Pancreas (tissue), 10 donors: ENCODE measurements around the gene TDRD5. TPM values are rescaled to one million over a fixed set of nuclear protein-coding genes. Genes with fewer than 3 reads are reported as not detected.

Source experiments
- ATAC-seq, 4 donors: fragments of 200-7000 bp; cut with Tn5 transposase; one replicate each; pipeline versions ENCODE4 v1.8.0 to v1.9.1; 2020; ENCODE audit warnings: mild to moderate bottlenecking in 4 of 4, moderate library complexity in 4 of 4
- DNase-seq, 6 donors: peaks; one replicate each; pipeline ENCODE4 v3.0.0-alpha.2; 2020
- FAIRE-seq: peaks from 2 replicates; lab custom pipeline; 2012; peaks lifted over from hg19 to GRCh38; lab: Jason Lieb, UNC
- H3K27ac ChIP-seq, 4 donors: fragments of 200-600 bp; sonication (generic); 1 replicate in 3 of 4; 2 replicates in 1 of 4; pipeline versions ENCODE4 v1.5.0 to v1.8.0; 2020
- H3K27me3 ChIP-seq, 4 donors: fragments of 200-600 bp; one replicate each; pipeline ENCODE4 v1.8.0; 2021
- H3K36me3 ChIP-seq, 3 donors: fragments of 200-600 bp; sonication (generic) in 1 of 3; one replicate each; pipeline versions ENCODE4 v1.5.0 to v1.8.0; 2020 to 2021
- H3K4me1 ChIP-seq, 3 donors: fragments of 200-600 bp; one replicate each; pipeline ENCODE4 v1.8.0; 2021
- H3K4me3 ChIP-seq, 4 donors: fragments of 200-600 bp; sonication (generic) in 2 of 4; one replicate each; pipeline versions ENCODE4 v1.5.0 to v1.8.0; 2020 to 2021
- H3K9me3 ChIP-seq, 4 donors: fragments of 200-600 bp; one replicate each; pipeline ENCODE4 v1.8.0; 2021
- CTCF ChIP-seq, 4 donors: fragments of 200-600 bp; sonication (generic) in 3 of 4; IDR thresholded peaks; one replicate each; pipeline versions ENCODE4 v1.5.0 to v1.8.0; 2021; ENCODE audit warnings: antibody characterized with exemption in 4 of 4
- WGBS, 2 donors: extraction: QIAGEN DNeasy Blood & Tissue Kit; methylation state at CpG; one replicate each; pipeline ENCODE4 v1.1.7; 2013; 5-methylcytosine and 5-hydroxymethylcytosine counted together
- intact Hi-C, 3 donors: fragments of 100-400 bp; cut with DNase I; formaldehyde crosslinking; loops; one replicate each; pipeline versions ENCODE4 v1.11.1 to v1.14.2; 2022
- polyA plus RNA-seq, 2 donors: library from polyadenylated mRNA; stranded (reverse); fragments of 200-250 nt; gene quantifications; one replicate each; pipeline ENCODE4 v1.2.3, GENCODE V29; 2013
- total RNA-seq, 6 donors: library from RNA; stranded (reverse); fragmentation: NEBNext Ultra II Directional in 4 of 6; extraction: Animal tissue kit (Norgen Biotek cat#: 25700) in 4 of 6; gene quantifications; one replicate each; pipeline versions ENCODE4 v1.2.1 to v1.2.4, GENCODE V29; 2021 to 2023
- donor health status: healthy with polysubstance abuse.
- donor health status: DM: no; HTN: no; CAD: no; lungs with moderate emphysema.
- donor health status: DM: no; HTN: no; CAD: no.
- donor health status: control.
- donor health status: control.
- donor health status: Bipolar disorder and iron deficiency.
- donor health status: DM: yes; HTN: yes; CAD: no.
- donor health status: DM: no; HTN: no; CAD: no.
- donor health status: DM: no; HTN: no; CAD: no.
- donor health status: DM: yes; HTN: yes; CAD: no.

Gene TDRD5
- total and polyA plus RNA-seq, 8 donors = 0.06 to 1.5 (median 0.23) TPM; not detected in 1

GRCh38 chr1:179558078-179558477 lies 33.6 kb upstream of the TDRD5 start:
- no peak for TF ChIP-seq CTCF (IDR thresholded peaks at IDR 0.05)
- 75 to 80% methylated on average over 1 of the region's 1 CpG for WGBS, 2 donors
- DNase-seq (no peak), ATAC-seq (no peak), FAIRE-seq (no peak)
- no peak overlapping the region for H3K4me3 ChIP-seq
- intact Hi-C loops = no loop called here
- no peaks in the 10 kb centered on the region for H3K36me3 ChIP-seq
- no peaks in the 10 kb centered on the region for H3K27me3 ChIP-seq
- H3K9me3 ChIP-seq = no peaks in the 10 kb centered on the region
- H3K27ac ChIP-seq = no peak overlapping the region
- no peaks in the 10 kb centered on the region for H3K4me1 ChIP-seq

GRCh38 chr1:179575497-179576314 lies 15.9 kb upstream of the TDRD5 start, which contains the start of gene NPHS2:
NPHS2 (minus strand) TSS chr1:179575948; CDS start chr1:179575864, 84 bp downstream.
- ATAC-seq = peak in 1 of 4 donors; percentile 44
- Histone ChIP-seq H3K4me1 (no peaks in the 10 kb centered on the region), H3K27ac (no peak within 1 kb of the TSS), H3K4me3 (peak within 1 kb of the TSS in 1 of 4 donors; percentile 13), H3K9me3 (no peaks in the 10 kb centered on the region), H3K36me3 (no peaks in the 10 kb centered on the region), H3K27me3 (peaks cover 0 to 19% (median 0%) of the 10 kb centered on the region in 4 donors)
- FAIRE-seq = no peak
- intact Hi-C loops = no loop called here
- DNase-seq = peak in 1 of 6 donors; percentile 70
- TF ChIP-seq CTCF (IDR thresholded peaks at IDR 0.05) = no peak
- WGBS, 2 donors = 6 to 7% methylated on average over 70 to 77 of the region's 77 CpGs

- DNase-seq = no peak
- TF ChIP-seq CTCF (IDR thresholded peaks at IDR 0.05) = no peak
- Histone ChIP-seq H3K36me3 (no peaks in the 10 kb centered on the region), H3K9me3 (no peaks in the 10 kb centered on the region), H3K4me1 (no peaks in the 10 kb centered on the region), H3K27me3 (peaks cover 0 to 23% (median 0%) of the 10 kb centered on the region in 4 donors), H3K27ac (no peak overlapping the region), H3K4me3 (no peak overlapping the region)
- no peak for FAIRE-seq
- no peak for ATAC-seq
- WGBS, 2 donors = 47 to 48% methylated on average over 5 of the region's 5 CpGs
- intact Hi-C loops = no loop called here
Measured at GRCh38 chr1:179576509-179576908, 15.1 kb upstream of the TDRD5 start.

GRCh38 chr1:179583771-179584320 lies 7.8 kb upstream of the TDRD5 start:
- intact Hi-C loops = no loop called here
- no peaks in the 10 kb centered on the region for H3K36me3 ChIP-seq
- H3K9me3 ChIP-seq = no peaks in the 10 kb centered on the region
- no peaks in the 10 kb centered on the region for H3K4me1 ChIP-seq
- no peak overlapping the region for H3K27ac ChIP-seq
- DNase-seq (no peak), ATAC-seq (no peak), FAIRE-seq (no peak)
- no peak overlapping the region for H3K4me3 ChIP-seq
- 79 to 88% methylated on average over 5 of the region's 5 CpGs for WGBS, 2 donors
- no peak for TF ChIP-seq CTCF (IDR thresholded peaks at IDR 0.05)
- peaks cover 0 to 6% (median 0%) of the 10 kb centered on the region in 4 donors for H3K27me3 ChIP-seq
